Frontal cortex (tissue), 4 donors: ENCODE measurements around the gene KLK7. TPM values are rescaled to one million over a fixed set of nuclear protein-coding genes. Genes with fewer than 3 reads are reported as not detected.
"Not testable (repeated sequence)": the region's sequence is repeated elsewhere in the genome, so short reads cannot be mapped to it uniquely, and the experiment has no call there.

ENCODE experiments used
- DNase-seq, 2 donors: peaks; one replicate each; pipeline ENCODE4 v3.0.0; 2012; ENCODE audit warnings: low spot score in 2 of 2
- FAIRE-seq: peaks from 2 replicates; lab custom pipeline; 2012; peaks lifted over from hg19 to GRCh38; lab: Jason Lieb, UNC
- total RNA-seq: library from RNA; depleted of rRNA; stranded (reverse); fragments of >200 nt; gene quantifications from one replicate; pipeline ENCODE4 v1.2.3, GENCODE V29; 2014
- donor health status: control.
- donor health status: control.
- donor health status: control.

The KLK7 gene
- total RNA-seq, 1 donor from 2014 or later = not detected

GRCh38 chr19:50980208-50980607 lies 3.5 kb downstream of the KLK7 start:
- FAIRE-seq (no peak), DNase-seq (no peak)

- DNase-seq = no peak
- FAIRE-seq = no peak
Observed at GRCh38 chr19:50979758-50980157, 4.0 kb downstream of the KLK7 start.

GRCh38 chr19:50978772-50979390 lies 4.8 kb downstream of the KLK7 start:
- no peak for DNase-seq
- FAIRE-seq = no peak

GRCh38 chr19:50977626-50978025 lies 6.1 kb downstream of the KLK7 start:
- FAIRE-seq = no peak
- no peak for DNase-seq

DNA sequence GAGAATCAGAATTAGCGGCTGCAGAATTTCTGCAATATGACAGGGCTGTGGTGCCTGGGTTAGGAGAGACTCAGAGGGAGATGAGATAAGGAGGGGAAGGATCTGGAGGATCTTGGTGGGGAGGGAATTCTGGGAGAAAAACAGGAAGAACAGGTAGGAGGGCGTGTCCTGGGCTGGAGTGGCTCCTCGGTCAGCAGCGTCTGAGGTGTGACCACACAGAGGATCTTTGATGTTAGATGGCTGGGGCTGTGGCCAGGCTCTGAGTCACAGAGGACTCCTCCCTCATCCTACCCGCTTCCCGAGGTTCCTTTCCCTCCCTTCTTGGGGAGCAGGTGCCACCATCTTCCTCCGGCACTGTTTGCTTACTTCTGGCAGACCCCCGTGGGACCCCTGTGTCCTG lies 8.0 kb downstream of the KLK7 start:
- FAIRE-seq = no peak
- no peak for DNase-seq

GRCh38 chr19:50974702-50975556 lies 8.8 kb downstream of the KLK7 start:
- no peak for DNase-seq

GRCh38 chr19:50972795-50973376 lies 10.8 kb downstream of the KLK7 start:
- DNase-seq (no peak), FAIRE-seq (no peak)

More at GRCh38 chr19:50974702-50975556, 8.8 kb downstream of the KLK7 start:
- FAIRE-seq = no peak

GRCh38 chr19:50969810-50970209 lies 13.9 kb downstream of the KLK7 start:
- not testable (repeated sequence) for FAIRE-seq

DNA sequence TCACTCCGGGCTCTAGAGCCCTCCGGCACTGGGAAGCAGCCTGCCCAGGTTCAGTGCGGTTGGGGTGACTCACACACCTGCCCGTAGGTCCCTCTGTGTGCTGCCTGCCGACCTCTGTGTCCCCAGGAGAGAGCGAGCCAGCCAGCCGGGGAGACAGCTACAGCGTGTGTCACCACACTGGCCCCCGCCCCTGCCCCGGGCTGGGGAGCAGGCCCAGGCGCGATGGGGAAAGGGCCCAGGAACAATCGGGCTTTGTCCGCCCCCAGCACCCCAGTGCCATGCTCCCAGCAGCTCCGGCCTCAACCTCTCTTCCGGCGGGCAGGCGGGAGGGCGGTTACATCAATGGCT lies 14.3 kb downstream of the KLK7 start, which contains the start of gene KLK6:
Gene KLK6 (minus strand): TSS at position 179 of the 348 bp plus-strand sequence. CDS start 1,487 bp downstream, outside the sequence.
- FAIRE-seq = no peak
- DNase-seq = peak; percentile 62 to 68

More at GRCh38 chr19:50969810-50970209, 13.9 kb downstream of the KLK7 start:
- not testable (repeated sequence) for DNase-seq

DNA sequence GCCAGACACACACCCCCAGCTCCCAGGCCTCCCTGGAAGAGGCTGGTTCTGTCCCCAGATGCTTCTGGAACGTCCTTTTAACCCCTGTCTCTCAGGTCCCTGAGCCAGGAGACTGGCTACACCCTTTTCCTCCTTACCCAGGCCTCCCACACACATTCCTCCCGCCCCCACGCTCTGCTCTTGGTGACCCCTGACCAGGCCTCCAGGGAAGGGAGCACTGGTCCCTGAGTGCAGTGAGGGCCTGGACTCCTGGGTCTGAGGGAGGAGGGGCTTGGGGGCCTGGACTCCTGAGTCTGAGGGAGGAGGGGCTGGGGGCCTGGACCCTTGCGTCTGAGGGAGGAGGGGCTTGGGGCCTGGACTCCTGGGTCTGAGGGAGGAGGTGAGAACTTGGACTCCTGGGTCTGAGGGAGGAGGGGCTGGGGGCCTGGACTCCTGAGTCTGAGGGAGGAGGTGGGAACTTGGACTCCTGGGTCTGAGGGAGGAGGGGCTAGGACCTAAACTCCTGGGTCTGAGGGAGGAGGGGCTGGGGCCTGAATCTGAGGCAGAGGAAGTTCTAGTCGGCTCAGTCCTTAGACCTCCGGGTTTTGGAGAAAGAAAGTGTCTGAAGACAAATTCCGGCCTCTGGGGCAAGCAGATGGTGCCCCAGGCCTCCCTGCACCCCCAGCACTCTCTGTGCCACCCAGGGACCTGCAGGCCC lies 14.9 kb downstream of the KLK7 start:
- FAIRE-seq (no peak), DNase-seq (no peak)

DNA sequence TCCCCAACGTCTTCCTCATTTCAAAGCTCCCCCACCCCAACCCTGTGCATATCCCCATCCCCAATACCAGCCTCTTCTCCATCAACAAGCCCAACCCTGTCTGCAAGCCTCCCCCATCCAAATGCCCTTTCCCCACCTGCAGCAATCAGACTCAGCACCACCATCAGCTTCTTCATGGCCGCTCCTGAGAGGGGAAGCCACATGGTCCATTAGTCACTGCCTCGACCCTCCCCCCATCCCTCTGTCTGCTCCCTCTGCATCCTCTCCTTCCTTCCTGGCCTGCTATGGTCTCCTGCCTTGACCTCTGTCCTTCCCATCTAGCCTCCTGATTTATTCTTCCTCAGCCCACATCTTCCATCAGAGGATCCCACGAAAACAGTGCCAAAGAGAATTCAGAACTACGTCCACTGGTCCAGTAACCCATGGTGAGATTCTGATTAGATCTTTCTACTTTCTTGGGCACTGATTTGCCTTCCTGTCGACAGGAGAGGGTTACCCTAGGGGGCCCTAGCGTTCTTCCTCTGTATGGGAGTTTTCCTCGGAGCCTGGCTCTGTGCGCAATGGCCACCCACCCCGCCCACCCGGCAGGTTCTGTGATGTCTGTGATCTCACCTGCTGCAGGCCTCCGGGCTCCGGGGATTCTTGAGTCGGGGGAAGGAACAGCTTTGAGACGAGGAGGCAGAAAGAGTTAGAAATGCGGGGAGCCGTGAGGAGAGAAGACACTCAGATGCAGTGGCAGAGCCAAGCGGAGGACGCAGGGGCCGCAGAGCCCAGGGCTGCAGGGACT lies 15.6 kb downstream of the KLK7 start:
- DNase-seq (no peak), FAIRE-seq (no peak)

DNA sequence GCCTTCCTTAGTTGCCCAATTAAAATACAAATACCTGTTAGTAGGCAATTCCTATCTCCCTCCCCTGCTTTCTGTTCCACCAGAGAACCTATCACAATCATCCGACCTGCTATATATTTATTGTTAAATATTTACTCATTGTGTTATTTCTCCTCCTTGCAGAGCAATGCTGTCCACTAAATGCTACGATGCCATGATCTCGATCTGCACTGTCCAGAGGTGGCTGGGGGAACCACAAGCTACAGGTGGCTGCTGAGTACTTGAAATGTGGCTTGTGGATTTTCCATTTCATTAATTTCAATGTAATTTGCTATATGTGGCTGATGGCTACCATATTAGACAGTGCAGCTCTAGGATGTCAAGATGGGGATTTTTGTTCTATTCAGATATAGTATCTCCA lies 19.5 kb downstream of the KLK7 start:
- DNase-seq (no peak), FAIRE-seq (no peak)

- FAIRE-seq (no peak), DNase-seq (no peak)
Observed at GRCh38 chr19:50963381-50963780, 20.3 kb downstream of the KLK7 start.

DNA sequence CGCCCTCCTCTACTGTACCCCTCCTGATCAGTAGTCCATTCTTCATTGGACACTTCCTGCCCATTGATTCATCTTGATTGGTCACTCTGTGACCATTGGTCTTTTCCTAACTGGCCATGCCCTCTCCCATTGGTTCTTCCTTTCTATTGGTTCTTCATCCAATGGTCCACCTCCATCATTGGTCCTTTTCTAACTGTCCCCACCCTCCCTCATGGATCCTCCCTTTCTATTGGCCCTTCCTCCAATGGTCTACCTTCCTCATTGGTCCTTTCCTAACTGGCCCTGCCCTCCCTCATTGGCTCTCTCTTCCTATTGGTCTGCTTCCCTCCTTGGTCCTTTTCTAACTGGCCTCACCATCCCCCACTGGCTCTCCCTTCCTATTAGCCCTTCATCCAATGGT lies 21.5 kb downstream of the KLK7 start:
- DNase-seq = no peak
- no peak for FAIRE-seq

GRCh38 chr19:50959731-50960500 lies 23.8 kb downstream of the KLK7 start:
- no peak for DNase-seq
- FAIRE-seq = no peak

- no peak for FAIRE-seq
- DNase-seq = no peak
Observed at GRCh38 chr19:50957587-50957986, 26.1 kb downstream of the KLK7 start.

- no peak for DNase-seq
- no peak for FAIRE-seq
Observed at GRCh38 chr19:50952910-50953309, 30.8 kb downstream of the KLK7 start, which contains the start of gene KLK5. Gene KLK5 (minus strand): TSS chr19:50953038. CDS start chr19:50952657, 381 bp downstream.

DNA sequence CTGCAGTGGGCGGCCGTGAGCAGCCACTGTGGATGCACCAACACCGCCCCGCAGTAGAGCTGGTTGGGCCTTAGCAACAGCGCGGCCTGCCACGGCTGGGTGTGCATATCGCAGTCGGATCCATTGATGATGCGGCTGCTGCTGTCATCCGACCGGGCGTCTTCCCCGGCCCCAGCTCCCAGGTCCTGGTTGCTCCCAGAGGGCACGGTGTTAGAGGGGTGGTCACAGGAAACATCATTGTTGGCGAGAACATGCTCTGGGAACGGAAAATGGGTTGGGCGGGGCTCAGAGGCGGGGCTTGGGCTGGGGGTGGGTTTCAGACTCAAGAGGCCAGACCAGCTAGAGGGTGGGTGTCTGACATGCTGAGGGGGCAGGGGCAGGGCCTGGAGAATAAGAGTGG lies 33.9 kb downstream of the KLK7 start:
- DNase-seq (no peak), FAIRE-seq (no peak)

DNA sequence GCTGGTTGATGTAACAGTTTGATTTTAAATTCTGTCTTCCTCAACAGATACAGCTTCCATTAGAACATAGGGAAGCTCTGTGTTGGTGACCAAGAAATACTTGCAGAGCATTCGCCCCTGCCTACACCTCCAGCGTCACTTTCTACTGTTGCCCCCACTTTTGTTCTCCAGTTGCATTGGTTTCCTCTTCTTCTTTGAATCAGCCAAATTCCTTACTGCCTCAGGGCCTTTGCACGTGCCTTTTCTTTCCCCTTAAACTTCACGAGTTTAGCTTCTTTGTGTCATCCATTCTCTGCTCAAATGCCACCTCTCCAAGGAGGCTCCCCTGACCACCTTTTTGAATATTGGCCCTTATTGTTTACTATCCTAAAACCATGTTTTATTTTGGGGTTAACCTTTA lies 36.6 kb downstream of the KLK7 start:
- FAIRE-seq = no peak
- no peak for DNase-seq
